ENCODE measurements around the gene AQR.

GRCh38 chr15:34944936-34945335 lies 24.6 kb downstream of the AQR start:
- TF ChIP-seq POLR2A (IDR thresholded peaks at IDR 0.05; ENCODE audit: low read depth, low read length) = no peak
- no peak for TF ChIP-seq CTCF (conservative IDR thresholded peaks at IDR 0.05; ENCODE audit: low read depth, low read length)
- no peak for TF ChIP-seq FOS (IDR thresholded peaks at IDR 0.05; ENCODE audit: low read depth, low read length)
- no peak for TF ChIP-seq CEBPB (IDR thresholded peaks at IDR 0.05; ENCODE audit: low read depth, low read length)
- no peak for TF ChIP-seq RCOR1 (IDR thresholded peaks at IDR 0.05; ENCODE audit: insufficient replicate concordance, low read length)
- TF ChIP-seq RFX5 (IDR thresholded peaks at IDR 0.05; ENCODE audit: low read depth, low read length) = no peak
- no peak for TF ChIP-seq MAFK (IDR thresholded peaks at IDR 0.05; ENCODE audit: low read depth, low read length)
- no peak for TF ChIP-seq RAD21 (IDR thresholded peaks at IDR 0.05; ENCODE audit: low read length)
- no peak for TF ChIP-seq BHLHE40 (IDR thresholded peaks at IDR 0.05; ENCODE audit: low read depth, low read length)

Measured in IMR-90 (cell line).